ENCODE measurements around the gene TECRL. TPM values are rescaled to one million over a fixed set of nuclear protein-coding genes. Genes with fewer than 3 reads are reported as not detected.

Gene TECRL
- total RNA-seq (2021; ENCODE audit: unreplicated experiment) (not detected), Bru-seq, nascent RNA (not detected), BruChase-seq, experiment 1, labeled RNA remaining after a 6-hour chase (not detected), BruChase-seq, experiment 2, labeled RNA remaining after a 2-hour chase (not detected)
- not detected in 2 replicates for polyA plus RNA-seq (2012)
- long read RNA-seq, result 0 reads

- ChIA-PET POLR2A (no interaction called here), CTCF (no interaction called here), RAD21 (ENCODE audit: low non-redundant PET in 1 of 2, low total read pairs in 2 of 2, uncharacterized antibody in 2 of 2, unreplicated experiment in 2 of 2) (no interaction called here)
- Histone ChIP-seq H3K9me3 (ENCODE audit: control insufficient read depth in 1 of 2, insufficient read depth in 1 of 2, low read depth in 1 of 2, low read length in 2 of 2) (peaks cover 3 to 8% of the 10 kb centered on the region in 2 experiments; a peak in 2 of 4 replicates), H3K4me2 (ENCODE audit: low read length) (no peak within 1 kb of the TSS), H4K20me1 (ENCODE audit: insufficient read depth) (no peaks in the 10 kb centered on the region), H3K27me3 (ENCODE audit: insufficient read depth, low read length) (no peaks in the 10 kb centered on the region), H3K36me3 (ENCODE audit: control insufficient read depth in 1 of 2, insufficient read depth in 2 of 2, low read length in 2 of 2) (no peaks in the 10 kb centered on the region), H3K9me2 (ENCODE audit: insufficient read depth) (no peaks in the 10 kb centered on the region), H3K4me1 (ENCODE audit: control insufficient read depth in 1 of 2, insufficient read depth in 2 of 2, low read length in 2 of 2) (no peaks in the 10 kb centered on the region), H3K4me3 (replicated peaks in 1 of 2; ENCODE audit: low read depth in 1 of 2, low read length in 2 of 2) (no peak within 1 kb of the TSS), H3K9ac (ENCODE audit: low read length) (no peak within 1 kb of the TSS), H2AFZ (ENCODE audit: low read depth, low read length, poor library complexity, severe bottlenecking) (no peak within 1 kb of the TSS), H3K27ac (ENCODE audit: low read depth, low read length) (no peak within 1 kb of the TSS), H3K79me2 (ENCODE audit: insufficient read depth, low read length) (no peaks in the 10 kb centered on the region)
- TF ChIP-seq EGR1 (IDR thresholded peaks at IDR 0.05; ENCODE audit: low read depth), result no peak
- TF ChIP-seq YY1 (IDR thresholded peaks at IDR 0.05; ENCODE audit: extremely low read depth, insufficient replicate concordance, low read depth, low read length), result no peak
- TF ChIP-seq ZNF274 (IDR thresholded peaks at IDR 0.05; ENCODE audit: low read depth, low read length), result no peak
- TF ChIP-seq POLR2AphosphoS5 (IDR thresholded peaks at IDR 0.05; ENCODE audit: low read depth, low read length), result no peak
- no peak for TF ChIP-seq ZFX (IDR thresholded peaks at IDR 0.05)
- no peak for TF ChIP-seq EZH2phosphoT487 (IDR thresholded peaks at IDR 0.05; ENCODE audit: borderline replicate concordance)
- intact Hi-C loops (cut with micrococcal nuclease), result no loop called here
- DNase-seq (ENCODE audit: low read depth, low spot score) (no peak), ATAC-seq (no peak)
- no TSS peak for BruUV-seq (replicated peaks)
Measured at GRCh38 chr4:64409300-64409699, at the start of gene TECRL. TECRL (minus strand) TSS chr4:64409450; CDS start chr4:64409351, 99 bp downstream.

- H3K4me2 ChIP-seq (ENCODE audit: low read length), result no peak overlapping the region
- DNase-seq (ENCODE audit: low read depth, low spot score) (no peak), ATAC-seq (no peak)
- H3K36me3 ChIP-seq (ENCODE audit: control insufficient read depth in 1 of 2, insufficient read depth in 2 of 2, low read length in 2 of 2), result no peaks in the 10 kb centered on the region
- no peak overlapping the region for H3K4me3 ChIP-seq (replicated peaks in 1 of 2; ENCODE audit: low read depth in 1 of 2, low read length in 2 of 2)
- H4K20me1 ChIP-seq (ENCODE audit: insufficient read depth), result no peaks in the 10 kb centered on the region
- H3K9me2 ChIP-seq (ENCODE audit: insufficient read depth), result no peaks in the 10 kb centered on the region
- no peaks in the 10 kb centered on the region for H3K27me3 ChIP-seq (ENCODE audit: insufficient read depth, low read length)
- no peak overlapping the region for H2AFZ ChIP-seq (ENCODE audit: low read depth, low read length, poor library complexity, severe bottlenecking)
- no peak overlapping the region for H3K27ac ChIP-seq (ENCODE audit: low read depth, low read length)
- no TSS peak for BruUV-seq (replicated peaks)
- no peaks in the 10 kb centered on the region for H3K4me1 ChIP-seq (ENCODE audit: control insufficient read depth in 1 of 2, insufficient read depth in 2 of 2, low read length in 2 of 2)
- intact Hi-C loops (cut with micrococcal nuclease), result no loop called here
- peaks cover 7 to 18% of the 10 kb centered on the region in 2 experiments; a peak in 2 of 4 replicates for H3K9me3 ChIP-seq (ENCODE audit: control insufficient read depth in 1 of 2, insufficient read depth in 1 of 2, low read depth in 1 of 2, low read length in 2 of 2)
- RAD21 ChIA-PET (ENCODE audit: low non-redundant PET in 1 of 2, low total read pairs in 2 of 2, uncharacterized antibody in 2 of 2, unreplicated experiment in 2 of 2), result no interaction called here
- CTCF ChIA-PET, result no interaction called here
- POLR2A ChIA-PET, result no interaction called here
- TF ChIP-seq POLR2AphosphoS5 (IDR thresholded peaks at IDR 0.05; ENCODE audit: low read depth, low read length) (no peak), YY1 (IDR thresholded peaks at IDR 0.05; ENCODE audit: extremely low read depth, insufficient replicate concordance, low read depth, low read length) (no peak), FOSL1 (IDR thresholded peaks at IDR 0.05; ENCODE audit: low read depth) (no peak), CTCF (IDR thresholded peaks at IDR 0.05 in 2 of 3, conservative IDR thresholded peaks at IDR 0.05 in 1 of 3; ENCODE audit: borderline replicate concordance in 1 of 3, insufficient read depth in 1 of 3, low read depth in 2 of 3, low read length in 2 of 3) (no peak), EZH2 (IDR thresholded peaks at IDR 0.05) (no peak), ZBTB33 (IDR thresholded peaks at IDR 0.05; ENCODE audit: extremely low read depth, insufficient replicate concordance, low read length) (no peak), ZFX (IDR thresholded peaks at IDR 0.05) (no peak), SP1 (IDR thresholded peaks at IDR 0.05; ENCODE audit: low read depth) (no peak), MAX (IDR thresholded peaks at IDR 0.05) (no peak), POLR2A (IDR thresholded peaks at IDR 0.05; ENCODE audit: borderline replicate concordance, extremely low read depth, insufficient read depth, insufficient read length) (no peak), CBX3 (IDR thresholded peaks at IDR 0.05; ENCODE audit: low read depth) (no peak)
- no peaks in the 10 kb centered on the region for H3K79me2 ChIP-seq (ENCODE audit: insufficient read depth, low read length)
- H3K9ac ChIP-seq (ENCODE audit: low read length), result no peak overlapping the region
Measured at GRCh38 chr4:64432674-64433073, 23.4 kb upstream of the TECRL start.

Data from HCT116 (cell line).